Panc1 (cell line): ENCODE results near the gene FZD1. TPM values are rescaled to one million over a fixed set of nuclear protein-coding genes. Genes with fewer than 3 reads are reported as not detected.

Experiments
- ATAC-seq: fragments of 200-7000 bp; cut with Tn5 transposase; 2 replicates; pipeline ENCODE4 v1.9.1; 2020; ENCODE audit warnings: mild to moderate bottlenecking, moderate library complexity
- BruUV-seq: library from RNA; stranded (reverse); fragments of 400-500 nt; replicated peaks from 2 replicates; lab custom pipeline; 2021; lab: Mats Ljungman, UMichigan
- CTCF ChIA-PET: fragments of 300-600 bp; sonication (Branson Sonifier 250); formaldehyde crosslinking; loops from one replicate; lab custom pipeline; 2022; ENCODE audit warnings: antibody characterized with exemption; lab: Charles Lee
- POLR2A ChIA-PET: fragments of 300-600 bp; sonication (Branson Sonifier 250); formaldehyde crosslinking; loops from one replicate; lab custom pipeline; 2022; ENCODE audit warnings: antibody characterized with exemption; lab: Charles Lee
- DNase-seq: peaks from one replicate; pipeline ENCODE4 v3.0.0-alpha.2; 2010; ENCODE audit warnings: low read depth, low spot score
- H3K27ac ChIP-seq: 2 replicates; pipeline ENCODE4 v1.5.1; 2011; ENCODE audit warnings: mild to moderate bottlenecking, low read length, inconsistent platforms
- H3K27me3 ChIP-seq: fragments of 200-500 bp; sonication (Bioruptor generic); 2 replicates; pipeline ENCODE4 v1.6.0; 2014; ENCODE audit warnings: low read length, inconsistent platforms; ENCODE audit not compliant: control insufficient read depth, insufficient read depth
- H3K36me3 ChIP-seq: fragments of 200-500 bp; sonication (Bioruptor generic); 2 replicates; pipeline ENCODE4 v1.5.1; 2014; ENCODE audit warnings: inconsistent platforms, mild to moderate bottlenecking, low read length, moderate library complexity; ENCODE audit not compliant: control insufficient read depth, insufficient read depth
- H3K4me1 ChIP-seq: 2 replicates; pipeline ENCODE4 v1.5.1; 2011; ENCODE audit warnings: inconsistent platforms, mild to moderate bottlenecking, low read length, moderate library complexity; ENCODE audit not compliant: control insufficient read depth, insufficient read depth
- H3K4me3 ChIP-seq, 2 experiments: 2 replicates each; pipeline ENCODE4 v1.5.1; 2011 to 2012; ENCODE audit warnings: low read depth in 2 of 2, low read length in 2 of 2, mild to moderate bottlenecking in 2 of 2, inconsistent platforms in 1 of 2, moderate library complexity in 1 of 2
- H3K9me3 ChIP-seq: fragments of 200-500 bp; sonication (Bioruptor generic); 2 replicates; pipeline ENCODE4 v1.5.1; 2014; ENCODE audit warnings: low read depth, mild to moderate bottlenecking, inconsistent platforms, low read length, moderate library complexity; ENCODE audit not compliant: control insufficient read depth, insufficient read depth
- CTCF ChIP-seq: fragments of 450-650 bp; IDR thresholded peaks from 2 replicates; pipeline ENCODE4 v1.5.1; 2017; ENCODE audit warnings: mild to moderate bottlenecking
- POLR2AphosphoS5 ChIP-seq: IDR thresholded peaks from 2 replicates; pipeline ENCODE4 v1.6.1; 2012; ENCODE audit warnings: mild to moderate bottlenecking, low read depth, low read length, moderate library complexity
- REST ChIP-seq, 2 experiments: IDR thresholded peaks; 2 replicates each; pipeline ENCODE4 v1.6.1; 2011 to 2012; ENCODE audit warnings: low read depth in 2 of 2, control low read depth in 1 of 2, low read length in 1 of 2, mild to moderate bottlenecking in 1 of 2, moderate library complexity in 1 of 2; ENCODE audit not compliant: insufficient read depth in 1 of 2
- SIN3A ChIP-seq: IDR thresholded peaks from 2 replicates; pipeline ENCODE4 v1.6.1; 2012; ENCODE audit warnings: low read depth, mild to moderate bottlenecking, low read length, moderate library complexity, borderline replicate concordance; ENCODE audit not compliant: insufficient read depth
- TCF7L2 ChIP-seq: IDR thresholded peaks from 2 replicates; pipeline ENCODE4 v1.6.1; 2011; ENCODE audit warnings: mild to moderate bottlenecking, low read depth, low read length, inconsistent platforms
- in situ Hi-C: cut with HindIII; loops from 2 replicates; pipeline ENCODE4 v1.10.0; 2016; ENCODE audit warnings: low sequenced_read_pairs, low pct_unique_long_range_greater_than_20kb
- intact Hi-C: fragments of 100-400 bp; cut with micrococcal nuclease; formaldehyde crosslinking; loops from one replicate; pipeline ENCODE4 v1.10.0; 2022; ENCODE audit not compliant: unreplicated experiment
- total RNA-seq: library from RNA; stranded (reverse); gene quantifications from one replicate; pipeline ENCODE4 v1.2.1, GENCODE V29; 2021; ENCODE audit not compliant: unreplicated experiment

Gene FZD1
- total RNA-seq, 1 experiment from 2014 or later = 1.8 TPM

- Histone ChIP-seq H3K36me3 (no peaks in the 10 kb centered on the region), H3K27ac (no peak overlapping the region), H3K4me3 (no peak overlapping the region), H3K9me3 (no peaks in the 10 kb centered on the region), H3K27me3 (no peaks in the 10 kb centered on the region; the same call in 1 of the 2 replicates), H3K4me1 (no peaks in the 10 kb centered on the region)
- no TSS peak for BruUV-seq
- no peak for TF ChIP-seq SIN3A
- no peak for TF ChIP-seq CTCF
- no peak for TF ChIP-seq REST (IDR thresholded peaks at IDR 0.05; ENCODE audit: insufficient read depth in 1 of 2, low read depth in 2 of 2, low read length in 1 of 2)
- no peak for TF ChIP-seq TCF7L2
- TF ChIP-seq POLR2AphosphoS5 = no peak
- ATAC-seq (no peak), DNase-seq (no peak)
- ChIA-PET POLR2A (no interaction called here), CTCF (no interaction called here)
- intact Hi-C loops = no loop called here
- in situ Hi-C loops = no loop called here
Observed at GRCh38 chr7:91233212-91233611, 31.0 kb upstream of the FZD1 start.

GRCh38 chr7:91235211-91235832, 28.9 kb upstream of the FZD1 start:
- no peak overlapping the region for H3K27ac ChIP-seq
- H3K4me3 ChIP-seq = no peak overlapping the region
- TF ChIP-seq POLR2AphosphoS5 (no peak), REST (IDR thresholded peaks at IDR 0.05; ENCODE audit: insufficient read depth in 1 of 2, low read depth in 2 of 2, low read length in 1 of 2) (no peak), CTCF (no peak), SIN3A (no peak), TCF7L2 (no peak)
- H3K27me3 ChIP-seq = no peaks in the 10 kb centered on the region; the same call in 1 of the 2 replicates
- ATAC-seq = no peak
- ChIA-PET CTCF (interaction anchor here (0.6 kb wide), 1 partner anchor 159 kb away, joined by 19 read pairs; no protein-coding TSS in a partner anchor), POLR2A (interaction anchor here (0.8 kb wide), 1 partner anchor 12 kb away, joined by 6 read pairs; no protein-coding TSS in a partner anchor)
- BruUV-seq = no TSS peak
- DNase-seq = no peak
- no peaks in the 10 kb centered on the region for H3K4me1 ChIP-seq
- in situ Hi-C loops = no loop called here
- intact Hi-C loops = no loop called here
- no peaks in the 10 kb centered on the region for H3K9me3 ChIP-seq
- no peaks in the 10 kb centered on the region for H3K36me3 ChIP-seq
